ENCODE data around the gene RAB23.
"Not testable (repeated sequence)": the region's sequence is repeated elsewhere in the genome, so short reads cannot be mapped to it uniquely, and the experiment has no call there.

Gene RAB23

DNA sequence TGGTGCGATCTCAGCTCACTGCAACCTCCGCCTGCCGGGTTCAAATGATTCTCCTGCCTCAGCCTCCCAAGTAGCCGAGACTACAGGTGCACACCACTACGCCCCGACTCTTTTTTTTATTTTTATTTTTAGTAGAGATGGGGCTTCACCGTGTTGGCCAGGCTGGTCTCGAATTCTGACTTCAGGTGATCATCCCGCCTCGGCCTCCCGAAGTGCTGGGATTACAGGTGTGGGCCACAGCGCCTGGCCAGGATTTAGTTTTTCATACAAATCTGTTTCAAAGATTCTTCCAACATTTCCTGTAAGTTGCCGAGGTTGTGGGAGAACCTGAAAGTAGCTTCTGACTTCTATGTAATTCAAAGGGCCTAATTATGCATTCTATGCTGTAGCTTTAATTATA, 21.4 kb upstream of the RAB23 start:
- not testable (repeated sequence) for DNase-seq (ENCODE audit: low read depth in 2 of 2)

DNA sequence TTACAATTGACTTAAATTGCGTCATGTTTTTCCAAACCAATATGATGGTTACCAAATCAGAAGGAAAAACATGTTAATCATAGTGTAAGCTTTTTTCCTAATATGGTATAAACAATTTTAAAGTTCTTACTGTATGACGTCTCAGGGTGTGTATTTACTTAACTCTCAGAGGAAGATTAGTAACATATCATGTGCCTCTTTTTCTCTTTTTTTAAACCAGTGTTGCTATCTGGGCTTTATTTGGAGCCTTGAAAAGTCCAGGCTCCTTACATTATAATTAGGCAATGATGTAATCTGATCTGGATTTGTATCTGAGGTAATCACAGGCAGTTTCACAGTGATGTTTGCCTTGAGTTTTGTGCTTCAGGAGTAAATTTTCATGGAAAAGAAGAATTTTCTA, 20.4 kb upstream of the RAB23 start:
- no peak for DNase-seq (ENCODE audit: low read depth in 2 of 2)

DNA sequence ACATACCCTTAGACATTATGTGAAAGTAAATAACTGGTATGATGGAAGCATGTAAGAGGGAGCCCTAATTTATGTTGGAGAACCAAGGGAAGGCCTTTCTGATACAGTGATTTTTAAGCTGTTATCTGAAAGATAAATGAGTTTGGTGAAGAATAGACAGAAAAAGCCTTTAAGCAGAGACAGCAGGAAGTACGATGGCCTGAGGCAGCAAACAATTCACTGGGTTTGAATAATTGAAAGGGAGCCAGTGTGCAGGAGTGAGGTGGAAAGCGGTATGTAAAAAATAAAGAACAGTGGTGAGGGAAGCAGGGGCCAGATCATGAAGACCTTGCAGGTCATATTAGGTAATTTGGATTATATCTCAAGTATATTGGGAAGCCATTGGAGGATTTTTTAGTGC, 4.1 kb upstream of the RAB23 start:
- no peak for DNase-seq (ENCODE audit: low read depth in 2 of 2)

DNA sequence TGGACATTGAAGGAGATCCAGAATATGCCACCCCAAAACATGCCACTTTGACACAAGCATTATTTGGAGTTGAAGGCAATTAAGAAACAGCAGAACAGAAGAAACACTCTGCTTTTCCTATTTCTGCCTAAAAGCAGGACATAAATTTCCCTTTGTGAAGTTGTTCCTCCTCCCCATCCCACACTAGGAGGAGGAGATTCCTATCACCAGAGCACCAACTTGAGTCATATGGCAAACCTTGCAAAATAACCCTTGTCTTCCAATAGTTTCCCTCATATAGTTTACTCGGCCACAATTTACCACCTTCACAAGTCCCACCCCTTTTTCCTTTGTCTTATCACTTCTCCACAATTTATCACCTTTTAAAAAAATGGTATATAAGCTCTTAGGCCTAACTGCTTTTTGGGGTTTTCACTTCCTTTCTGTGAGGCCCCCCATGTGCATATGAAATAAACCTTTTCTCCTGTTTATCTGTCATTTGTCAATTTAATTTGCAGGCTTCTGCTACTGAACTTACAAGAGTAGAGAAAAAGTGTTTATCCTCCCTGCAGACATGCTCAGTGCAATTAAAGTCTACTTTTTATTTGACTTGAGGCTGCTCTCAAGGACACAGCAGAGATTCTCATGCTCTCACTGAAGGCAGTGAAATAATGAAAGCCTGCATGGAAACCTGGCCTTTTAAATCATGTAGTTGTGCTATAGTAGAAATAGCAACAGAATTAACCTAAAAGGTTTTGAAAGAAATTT, 2.8 kb upstream of the RAB23 start:
- DNase-seq (ENCODE audit: low read depth in 2 of 2) = no peak

DNA sequence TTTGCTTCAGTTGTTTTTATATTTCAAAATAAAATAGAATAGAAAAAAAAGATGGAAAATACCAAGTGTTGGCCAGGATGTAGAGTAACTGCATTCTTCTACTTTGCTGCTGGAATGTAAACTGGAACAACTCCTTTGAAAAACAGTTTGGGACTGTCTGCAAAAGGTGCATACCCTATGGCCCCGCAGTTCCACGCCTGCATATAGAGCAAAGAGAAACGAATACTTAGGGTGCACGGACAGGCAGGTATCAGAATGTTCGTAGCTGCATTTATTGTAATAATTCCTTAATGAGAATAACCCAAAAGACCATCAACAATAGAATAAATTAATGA, 603 bp upstream of the RAB23 start:
- no peak for DNase-seq (ENCODE audit: low read depth in 2 of 2)

DNA sequence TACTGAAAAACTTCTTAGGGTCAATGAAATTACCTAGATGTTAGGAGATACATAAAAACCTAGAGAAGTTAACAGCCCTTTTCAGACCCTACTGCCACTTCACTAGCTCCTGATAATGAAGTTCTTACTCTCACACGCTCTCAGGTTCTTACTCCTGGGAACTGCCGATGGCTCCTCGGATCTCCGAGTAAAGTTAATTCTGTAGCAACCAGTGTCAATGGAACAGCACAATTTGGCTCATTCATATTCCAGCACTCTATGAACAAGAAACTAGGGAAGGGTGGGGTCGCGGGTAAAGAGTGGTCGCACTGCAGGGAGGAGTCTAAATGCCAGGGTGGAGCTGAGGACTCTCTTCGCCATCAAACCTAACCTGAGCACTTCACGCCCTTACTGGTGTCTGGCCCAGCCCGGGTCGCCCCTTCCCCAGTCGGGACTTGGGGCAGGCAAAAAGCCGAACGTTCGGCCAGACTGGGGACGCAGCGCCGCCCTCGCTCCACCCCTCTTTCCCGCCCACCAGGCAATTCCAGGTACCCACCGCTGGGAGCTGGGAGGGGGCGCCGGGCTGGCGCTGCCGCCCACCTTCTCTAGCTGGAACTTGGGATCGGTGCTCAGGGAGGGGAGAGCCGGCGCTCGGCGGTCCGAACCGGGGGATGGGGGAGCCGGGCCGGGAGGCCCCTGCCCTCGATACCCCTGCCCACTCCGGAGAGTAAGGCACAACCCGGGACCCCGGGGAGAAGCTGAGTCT, 744 bp downstream of the RAB23 start:
- DNase-seq (ENCODE audit: low read depth in 2 of 2) = peak in 1 of 2 donors; percentile 36

DNA sequence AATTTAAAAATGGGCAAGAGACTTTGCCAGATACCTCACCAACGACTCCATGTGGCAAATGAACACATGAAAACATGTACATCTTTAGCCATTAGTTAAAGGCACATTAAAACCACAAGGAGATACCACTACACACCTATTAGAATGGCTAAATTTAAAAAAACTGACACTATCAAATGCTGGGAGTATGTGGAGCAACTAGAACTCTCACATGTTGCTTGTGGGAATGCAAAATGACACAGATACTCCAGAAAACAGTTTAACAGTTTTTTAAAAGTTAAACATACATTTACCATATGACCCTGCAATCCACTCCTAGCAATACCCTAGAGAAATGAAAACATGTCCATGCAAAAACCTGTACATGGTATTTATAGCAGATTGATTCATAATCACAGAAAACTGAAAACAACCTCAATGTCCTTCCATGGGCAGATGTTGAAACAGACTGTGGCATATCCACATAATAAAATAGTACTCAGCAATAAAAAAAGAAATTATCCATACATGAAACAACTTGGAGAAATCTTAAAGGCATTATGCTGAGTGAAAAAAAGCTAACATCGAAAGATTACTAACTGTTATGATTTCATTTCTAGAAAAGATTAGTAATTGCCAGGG, 1.9 kb downstream of the RAB23 start:
- DNase-seq (ENCODE audit: low read depth in 2 of 2) = no peak

DNA sequence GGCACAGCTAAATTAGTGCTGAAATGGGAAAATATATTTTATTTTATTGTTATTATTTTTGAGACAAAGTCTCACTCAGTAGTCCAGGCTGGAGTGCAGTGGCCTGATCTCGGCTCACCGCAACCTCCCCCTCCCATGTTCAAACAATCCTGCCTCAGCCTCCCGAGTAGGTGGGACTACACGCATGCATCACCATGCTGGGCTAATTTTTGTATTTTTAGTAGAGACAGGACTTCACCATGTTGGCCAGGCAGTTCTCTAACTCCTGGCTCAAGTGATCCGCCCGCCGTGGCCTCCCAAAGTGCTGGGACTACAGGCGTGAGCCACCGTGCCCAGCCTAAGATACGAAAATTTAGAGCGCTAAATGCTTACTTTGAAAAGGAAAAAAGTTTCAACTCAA, 4.8 kb downstream of the RAB23 start:
- no peak for DNase-seq (ENCODE audit: low read depth in 2 of 2)

DNA sequence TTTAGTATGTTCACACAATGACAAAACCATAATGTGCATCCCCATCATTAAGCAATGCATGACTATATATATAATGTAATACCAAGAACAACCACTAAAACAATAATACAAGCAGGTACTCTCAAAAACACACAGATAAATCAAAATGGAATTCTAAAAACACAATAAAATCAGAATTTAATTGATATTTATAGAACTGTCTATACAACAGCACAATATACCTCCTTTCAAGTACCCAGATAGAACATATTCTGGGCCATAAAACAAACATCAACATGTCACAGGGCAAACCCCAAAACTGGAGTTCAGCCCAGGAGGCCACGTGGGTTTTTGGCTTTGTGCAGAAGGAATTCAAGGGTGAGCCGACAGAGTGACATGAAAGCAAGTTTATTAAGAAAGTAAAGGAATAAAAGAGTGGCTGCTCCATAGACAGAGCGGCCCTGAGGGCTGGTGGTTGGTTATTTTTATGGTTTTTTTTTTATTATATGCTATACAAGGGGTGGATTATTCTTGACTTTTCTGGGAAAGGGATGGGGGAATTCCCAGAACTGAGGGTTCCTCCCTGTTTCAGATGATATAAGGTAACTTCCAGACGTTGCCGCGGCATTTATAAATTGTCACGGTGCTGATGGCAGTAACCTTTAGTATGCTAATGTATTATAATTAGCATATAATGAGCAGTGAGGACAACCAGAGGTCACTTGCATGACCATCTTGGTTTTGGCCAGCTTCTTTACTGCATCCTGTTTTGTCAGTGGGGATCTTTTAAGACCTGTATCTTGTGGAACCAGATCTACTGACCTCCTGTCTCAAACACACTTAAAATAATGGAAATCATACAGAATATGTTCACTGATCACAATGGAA, 5.6 kb downstream of the RAB23 start:
- no peak for DNase-seq (ENCODE audit: low read depth in 2 of 2)

DNA sequence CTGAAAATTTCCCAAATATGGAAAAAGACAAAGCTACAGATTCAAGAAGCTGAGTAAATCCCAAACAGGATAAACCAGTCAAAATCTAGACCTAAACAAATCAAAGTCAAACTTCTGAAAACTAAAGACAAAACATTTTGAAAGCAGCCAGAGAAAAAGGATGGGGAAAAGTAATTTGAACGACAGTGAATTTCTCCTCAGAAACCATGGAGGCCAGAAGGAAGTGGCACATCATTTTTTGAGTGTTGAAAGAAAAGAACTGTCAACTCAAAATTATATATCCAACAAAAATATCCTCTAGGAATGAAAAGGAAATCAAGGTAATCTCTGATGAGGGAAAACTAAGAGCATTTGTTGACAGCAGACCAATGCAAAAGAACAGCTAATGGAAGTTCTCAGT, 6.8 kb downstream of the RAB23 start:
- no peak for DNase-seq (ENCODE audit: low read depth in 2 of 2)

DNA sequence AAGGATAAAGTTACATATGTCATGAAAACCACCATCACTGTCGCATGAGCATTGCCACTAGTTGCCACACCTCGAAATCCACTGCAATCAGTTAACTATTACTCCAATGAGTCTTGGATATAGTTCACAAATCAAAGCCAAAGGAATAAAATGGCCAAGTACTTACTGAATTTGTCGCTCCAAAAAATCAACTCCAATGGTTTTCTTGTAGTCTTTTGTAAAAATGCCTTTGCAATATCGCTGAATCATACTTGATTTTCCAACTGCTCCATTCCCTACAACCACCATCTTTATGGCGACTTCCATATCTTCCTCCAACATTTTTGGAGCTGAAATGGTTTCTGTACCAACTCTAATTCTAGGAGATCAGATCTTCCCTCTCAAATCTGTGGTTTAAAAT, 12.0 kb downstream of the RAB23 start:
- DNase-seq (ENCODE audit: low read depth in 2 of 2) = no peak

DNA sequence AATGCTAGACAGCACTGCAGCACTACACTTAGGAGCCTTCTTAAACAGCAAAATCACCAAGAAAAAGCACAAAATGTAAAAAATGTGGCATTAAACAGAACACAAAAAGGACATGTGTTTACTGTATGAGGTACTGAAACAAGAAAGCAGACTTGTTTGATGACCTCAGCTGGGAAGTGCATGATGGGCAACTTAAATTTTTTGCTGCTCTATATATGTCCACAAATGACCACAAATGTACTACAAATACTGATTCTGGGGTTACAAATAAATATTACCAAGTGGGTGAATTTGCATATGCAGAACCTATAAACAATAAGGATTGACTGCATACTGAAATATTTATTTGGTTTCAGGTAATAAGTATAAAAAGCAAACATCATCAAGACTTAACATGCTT, 13.1 kb downstream of the RAB23 start:
- no peak for DNase-seq (ENCODE audit: low read depth in 2 of 2)

DNA sequence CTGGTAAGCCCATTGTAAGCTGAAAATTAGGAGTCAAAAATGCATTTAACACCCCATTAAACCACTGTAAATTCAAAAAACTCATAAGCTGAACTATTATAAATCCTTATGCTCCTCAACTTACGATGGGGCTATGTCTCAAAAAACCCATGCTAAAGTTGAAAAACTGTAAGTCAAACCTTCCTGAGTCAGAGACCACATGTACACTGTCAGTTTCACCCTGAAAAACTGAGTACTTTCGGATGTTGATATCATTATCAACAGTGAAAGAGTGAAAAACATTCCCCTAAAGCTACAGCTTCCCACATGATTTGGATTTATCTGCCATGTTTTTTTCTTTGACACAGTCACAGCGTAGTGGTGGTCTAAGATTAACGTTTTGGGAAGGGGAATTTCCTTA, 14.2 kb downstream of the RAB23 start:
- DNase-seq (ENCODE audit: low read depth in 2 of 2) = no peak

DNA sequence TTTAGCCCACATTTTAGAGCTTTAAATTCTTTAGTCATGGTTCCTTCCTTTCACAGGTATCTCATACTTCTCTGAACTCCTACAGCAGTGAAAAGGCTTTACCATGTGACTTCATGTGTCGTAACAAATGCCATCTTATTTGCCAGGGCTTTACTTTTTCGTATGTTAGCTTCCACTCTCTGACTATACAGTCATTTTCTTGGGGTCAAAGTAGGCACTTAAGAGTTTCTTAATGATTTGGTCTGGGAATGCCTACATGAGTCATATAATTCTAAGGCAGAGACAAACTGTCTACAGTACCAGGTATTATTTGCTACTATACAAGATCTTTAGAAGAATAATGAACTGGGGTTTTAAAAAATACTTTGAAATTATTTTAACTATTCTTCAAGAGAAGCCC, 15.0 kb downstream of the RAB23 start:
- DNase-seq (ENCODE audit: low read depth in 2 of 2) = no peak

DNA sequence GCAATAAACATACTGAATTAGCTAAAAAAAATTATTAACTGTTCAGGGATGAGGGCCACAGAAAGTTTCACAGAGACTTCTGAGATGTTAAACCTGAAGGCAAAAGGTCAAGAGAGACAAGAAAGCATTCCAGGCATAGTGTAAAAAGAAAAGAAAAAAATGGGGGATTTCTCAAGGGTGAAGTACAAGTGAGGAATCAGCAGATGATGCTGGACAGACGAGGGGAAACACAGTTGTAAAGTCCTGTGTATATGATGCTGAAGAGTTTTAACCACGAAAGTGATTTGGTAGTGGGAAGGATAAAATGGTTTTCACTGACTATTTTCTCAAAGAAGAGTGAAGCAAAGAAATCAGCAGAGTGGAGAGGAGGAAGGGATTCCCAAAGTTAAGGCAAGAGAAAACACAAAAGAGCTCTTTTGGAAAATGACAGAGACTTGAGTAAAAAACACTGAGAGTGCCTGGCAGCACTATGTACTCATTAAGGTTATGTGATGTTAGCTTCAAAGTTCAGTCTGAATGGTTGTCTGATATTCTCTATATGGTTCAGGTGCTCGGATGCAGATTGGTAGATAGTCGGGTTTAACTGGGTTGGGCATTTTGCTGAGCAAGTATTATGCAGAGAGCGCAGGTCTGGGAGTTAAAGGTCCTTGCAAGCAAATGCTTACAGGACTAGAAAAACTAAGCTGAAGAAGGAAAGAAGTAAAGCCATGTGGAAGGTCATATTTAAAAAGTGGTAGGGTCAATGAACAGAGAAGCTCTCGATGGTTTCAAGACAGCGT, 16.4 kb downstream of the RAB23 start:
- no peak for DNase-seq (ENCODE audit: low read depth in 2 of 2)

DNA sequence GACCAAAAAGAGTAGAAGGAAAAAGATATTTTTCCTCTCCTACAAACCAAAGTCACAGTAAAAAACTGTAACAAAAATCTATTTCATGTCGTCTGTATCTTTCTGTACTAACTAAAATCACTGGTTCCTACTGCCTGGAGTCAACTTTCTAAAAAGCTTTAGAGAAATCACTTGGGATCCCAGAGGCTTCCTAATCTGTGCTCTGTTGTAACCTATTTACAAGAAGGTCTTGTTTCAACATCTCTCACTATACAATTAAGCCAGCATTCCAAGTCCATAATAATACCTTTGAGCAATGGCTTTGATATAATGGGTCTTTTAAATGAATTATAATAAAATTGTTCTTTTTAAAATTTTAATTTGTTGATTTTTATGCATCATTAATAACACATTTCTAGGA, 20.4 kb downstream of the RAB23 start:
- no peak for DNase-seq (ENCODE audit: low read depth in 2 of 2)

DNA sequence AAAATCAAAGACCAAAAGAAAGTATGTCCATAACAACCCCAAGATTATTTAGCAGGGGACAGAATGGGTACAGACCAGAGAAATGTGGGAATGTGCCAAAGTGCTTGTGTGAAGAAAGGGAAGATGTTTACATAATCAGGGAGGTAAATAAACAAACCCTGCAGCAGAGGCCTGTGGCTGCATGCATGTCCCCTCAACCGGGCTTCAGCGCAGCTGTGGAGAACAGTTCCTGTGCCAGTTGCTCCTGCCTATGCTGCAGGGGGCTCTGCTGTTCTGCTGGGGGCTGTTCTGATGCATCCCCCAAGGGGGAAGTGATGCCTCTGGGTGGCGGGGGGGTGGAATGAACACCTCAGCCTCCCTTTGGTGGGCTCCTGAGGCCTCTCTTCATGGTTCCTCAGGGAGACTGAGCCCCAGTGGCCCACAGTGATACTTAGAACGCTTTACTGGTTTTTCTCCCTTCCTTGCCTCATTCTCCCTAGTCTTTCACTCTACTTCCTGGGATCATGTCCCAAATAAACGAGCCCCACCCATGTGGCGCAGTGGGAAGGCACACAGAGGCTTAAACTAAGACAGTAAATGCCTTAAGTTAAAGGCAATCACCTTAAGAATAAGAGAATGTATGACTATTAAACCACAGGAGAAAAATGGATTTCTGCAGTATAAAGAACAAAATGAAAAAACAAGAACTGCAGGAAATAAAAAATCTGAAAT, 23.0 kb downstream of the RAB23 start:
- DNase-seq (ENCODE audit: low read depth in 2 of 2) = no peak

DNA sequence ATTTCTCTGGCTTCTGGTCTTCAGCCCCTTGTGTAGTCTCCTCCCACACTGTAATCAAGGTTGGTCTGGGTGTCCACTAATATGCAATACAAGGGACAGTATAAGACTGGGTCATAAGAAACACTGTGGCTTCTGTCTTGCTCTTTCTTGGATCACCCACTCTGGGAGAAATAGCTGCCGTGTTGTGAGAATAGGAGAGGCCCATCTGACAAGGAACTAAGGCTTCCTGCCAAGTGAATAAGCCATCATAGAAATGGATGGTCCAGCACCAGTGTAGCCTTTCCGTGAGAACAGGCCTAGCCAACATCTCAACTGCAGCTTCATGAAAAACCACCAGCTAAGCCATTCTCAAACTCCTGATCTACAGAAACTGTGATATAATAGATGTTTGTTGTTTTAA, 26.6 kb downstream of the RAB23 start:
- no peak for DNase-seq (ENCODE audit: low read depth in 2 of 2)

DNA sequence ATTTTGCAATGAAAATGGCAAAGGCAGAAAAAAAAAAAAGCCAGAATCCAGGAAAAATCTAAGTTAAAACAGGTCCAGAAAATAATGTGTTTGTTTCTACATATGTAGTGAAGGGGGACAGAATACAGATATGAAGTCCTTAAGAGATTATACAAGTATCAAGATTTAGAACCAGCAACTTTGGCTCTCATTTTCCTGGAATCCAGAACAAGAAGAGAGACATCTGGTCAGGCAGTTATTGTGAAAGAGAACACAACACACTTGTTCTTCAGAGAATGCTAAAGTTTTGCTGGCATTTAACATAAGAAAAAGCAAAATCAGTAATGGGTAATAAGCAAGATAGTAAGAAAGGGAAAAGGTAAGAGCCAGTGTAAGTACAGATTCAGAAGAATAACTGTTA, 28.9 kb downstream of the RAB23 start:
- DNase-seq (ENCODE audit: low read depth in 2 of 2) = no peak

DNA sequence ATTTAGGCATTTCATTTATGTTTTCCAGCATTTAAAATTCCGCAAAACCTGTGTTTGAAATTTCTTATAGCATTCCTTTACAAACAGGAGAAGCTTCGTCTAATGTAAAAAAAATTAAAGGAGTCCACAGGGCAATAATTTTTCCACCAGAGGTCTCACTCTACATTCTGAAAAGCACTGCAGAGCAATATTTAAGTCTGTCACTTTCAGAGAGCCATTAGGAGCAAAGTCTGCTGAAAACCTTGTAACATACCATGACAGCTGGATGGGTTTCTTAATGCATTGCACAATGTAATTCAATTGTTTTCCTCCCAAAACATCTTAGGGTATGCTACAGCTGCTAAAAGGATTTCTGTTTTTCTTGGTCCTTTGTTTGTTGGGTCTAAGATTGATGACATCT, 32.0 kb downstream of the RAB23 start:
- no peak for DNase-seq (ENCODE audit: low read depth in 2 of 2)

DNA sequence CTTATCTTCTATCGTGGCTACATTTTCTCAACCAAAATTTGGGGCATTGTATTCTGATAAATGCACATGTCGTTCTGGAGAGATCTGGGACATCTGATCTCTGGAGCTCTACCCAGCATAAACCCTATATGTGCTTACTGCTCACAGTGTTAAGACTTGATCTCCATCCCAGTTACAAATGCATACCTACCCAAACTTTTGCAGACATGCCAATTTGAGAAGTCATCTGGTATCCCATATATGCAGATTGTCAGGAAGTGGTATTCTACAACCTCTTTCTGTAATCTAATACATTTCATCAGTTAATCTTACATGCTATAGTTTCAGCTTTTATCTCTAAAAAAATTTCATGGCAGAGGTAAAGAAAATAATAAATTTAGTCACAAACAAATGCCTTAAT, 38.8 kb downstream of the RAB23 start:
- DNase-seq (ENCODE audit: low read depth in 2 of 2) = no peak
